GM10266 (cell line): ENCODE data around the gene HIGD2B.
"Not testable (repeated sequence)": the region's sequence is repeated elsewhere in the genome, so short reads cannot be mapped to it uniquely, and the experiment has no call there.

ENCODE experiments used
- DNase-seq: peaks from one replicate; pipeline ENCODE4 v3.0.0; 2012; ENCODE audit errors: extremely low spot score
- CTCF ChIP-seq: IDR thresholded peaks from 2 replicates; pipeline ENCODE4 v1.5.1; 2012; ENCODE audit warnings: mild to moderate bottlenecking, low read depth; ENCODE audit not compliant: control insufficient read depth, insufficient read depth; ENCODE audit errors: missing control alignments

The HIGD2B gene

GRCh38 chr15:72727154-72727553 lies 41.2 kb upstream of the HIGD2B start:
- DNase-seq: no peak

GRCh38 chr15:72725851-72726250 lies 39.9 kb upstream of the HIGD2B start:
- DNase-seq: not testable (repeated sequence)

More at GRCh38 chr15:72727154-72727553, 41.2 kb upstream of the HIGD2B start:
- no peak for TF ChIP-seq CTCF

- DNase-seq: no peak
- TF ChIP-seq CTCF: no peak
Measured at GRCh38 chr15:72725446-72725845, 39.5 kb upstream of the HIGD2B start.

- TF ChIP-seq CTCF: no peak
- no peak for DNase-seq
Measured at GRCh38 chr15:72724028-72724427, 38.0 kb upstream of the HIGD2B start.

GRCh38 chr15:72722071-72722696 lies 36.2 kb upstream of the HIGD2B start:
- DNase-seq: peak; percentile 45
- peak; percentile 91 for TF ChIP-seq CTCF

GRCh38 chr15:72708551-72709303 lies 22.7 kb upstream of the HIGD2B start:
- DNase-seq: not testable (repeated sequence)

GRCh38 chr15:72706266-72706665 lies 20.3 kb upstream of the HIGD2B start:
- TF ChIP-seq CTCF: no peak
- no peak for DNase-seq

GRCh38 chr15:72700076-72700475 lies 14.1 kb upstream of the HIGD2B start:
- no peak for DNase-seq
- TF ChIP-seq CTCF: no peak
